ENCODE results near the gene WTIP. TPM values are rescaled to one million over a fixed set of nuclear protein-coding genes. Genes with fewer than 3 reads are reported as not detected.
A peak's percentile ranks its signal among the peaks of the same experiment; 100 is the strongest.

Gene WTIP
- total RNA-seq, 1 donor from 2014 or later, result 127 TPM

DNA sequence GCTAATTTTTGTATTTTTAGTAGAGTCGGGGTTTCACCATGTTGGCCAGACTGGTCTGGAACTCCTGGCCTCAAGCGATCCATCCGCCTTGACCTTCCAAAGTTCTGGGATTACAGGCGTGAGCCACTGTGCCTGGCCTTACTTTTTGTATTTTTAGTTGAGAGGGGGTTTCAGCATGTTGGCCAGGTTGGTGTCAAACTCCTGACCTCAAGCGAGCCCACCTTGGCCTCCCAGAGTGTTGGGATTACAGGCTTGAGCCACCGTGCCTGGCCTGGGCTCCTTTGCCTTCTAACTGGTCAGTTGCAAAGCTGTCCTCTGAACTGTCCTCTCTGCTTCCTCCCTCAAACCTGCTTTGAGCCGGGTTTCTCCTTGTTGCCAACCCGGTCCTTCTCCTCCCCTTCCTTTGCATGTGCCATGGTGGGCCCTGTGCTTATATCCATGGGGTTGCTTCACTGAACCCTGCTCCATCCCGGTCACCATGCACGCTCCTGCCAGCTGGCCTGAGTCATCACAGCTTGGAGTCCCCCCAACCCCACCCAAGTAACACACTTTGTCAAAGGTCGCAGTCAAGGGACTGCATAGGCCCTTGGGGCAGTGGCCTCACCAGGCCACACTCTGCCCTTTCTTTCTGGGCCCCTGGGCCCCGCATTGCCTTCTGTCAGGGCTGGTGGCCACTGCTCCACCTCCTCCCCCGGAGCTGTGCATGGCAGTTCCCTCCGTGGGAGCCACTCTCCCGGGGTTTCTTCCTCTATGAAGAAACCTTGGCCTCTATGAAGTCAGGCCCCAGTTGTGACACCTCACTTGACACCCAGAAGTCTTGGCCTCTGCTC, 21.2 kb downstream of the WTIP start:
- Histone ChIP-seq H3K27ac (peak overlapping the region in 1 of 2 donors; percentile 34), H3K36me3 (peaks cover 16 to 27% of the 10 kb centered on the region in 2 donors), H3K4me3 (no peak overlapping the region), H3K27me3 (no peaks in the 10 kb centered on the region), H3K4me1 (peaks cover 0 to 18% of the 10 kb centered on the region in 2 donors), H3K9me3 (no peaks in the 10 kb centered on the region)
- DNase-seq (ENCODE audit: low spot score in 2 of 2), result peak in 1 of 2 donors; percentile 65
- intact Hi-C loops (cut with DNase I), result loop anchor here (5.0 kb wide), 1 partner anchor 75 kb away; the partner anchor contains the start of gene UBA2
- no peak for TF ChIP-seq CTCF (IDR thresholded peaks at IDR 0.05)

- peak in 1 of 2 donors; percentile 61 for DNase-seq (ENCODE audit: low spot score in 2 of 2)
- H3K9me3 ChIP-seq, result no peaks in the 10 kb centered on the region
- TF ChIP-seq CTCF (IDR thresholded peaks at IDR 0.05), result no peak
- H3K4me1 ChIP-seq, result peaks cover 0 to 18% of the 10 kb centered on the region in 2 donors
- no peak overlapping the region for H3K4me3 ChIP-seq
- intact Hi-C loops (cut with DNase I), result loop anchor here (5.0 kb wide), 1 partner anchor 76 kb away; the partner anchor contains the start of gene UBA2
- no peaks in the 10 kb centered on the region for H3K27me3 ChIP-seq
- peak overlapping the region in 1 of 2 donors; percentile 34 for H3K27ac ChIP-seq
- H3K36me3 ChIP-seq, result peaks cover 10 to 18% of the 10 kb centered on the region in 2 donors
Observed at GRCh38 chr19:34503531-34504272, 22.1 kb downstream of the WTIP start.

- peak overlapping the region; percentile 0 to 30 for H3K27ac ChIP-seq
- H3K9me3 ChIP-seq, result no peaks in the 10 kb centered on the region
- peaks cover 0 to 18% of the 10 kb centered on the region in 2 donors for H3K4me1 ChIP-seq
- no peak for DNase-seq (ENCODE audit: low spot score in 2 of 2)
- H3K27me3 ChIP-seq, result no peaks in the 10 kb centered on the region
- H3K36me3 ChIP-seq, result peaks cover 5 to 13% of the 10 kb centered on the region in 2 donors
- TF ChIP-seq CTCF (IDR thresholded peaks at IDR 0.05), result no peak
- intact Hi-C loops (cut with DNase I), result loop anchor here (5.0 kb wide), 1 partner anchor 77 kb away; the partner anchor contains the start of gene UBA2
- H3K4me3 ChIP-seq, result no peak overlapping the region
Observed at GRCh38 chr19:34504273-34504808, 22.8 kb downstream of the WTIP start.

DNA sequence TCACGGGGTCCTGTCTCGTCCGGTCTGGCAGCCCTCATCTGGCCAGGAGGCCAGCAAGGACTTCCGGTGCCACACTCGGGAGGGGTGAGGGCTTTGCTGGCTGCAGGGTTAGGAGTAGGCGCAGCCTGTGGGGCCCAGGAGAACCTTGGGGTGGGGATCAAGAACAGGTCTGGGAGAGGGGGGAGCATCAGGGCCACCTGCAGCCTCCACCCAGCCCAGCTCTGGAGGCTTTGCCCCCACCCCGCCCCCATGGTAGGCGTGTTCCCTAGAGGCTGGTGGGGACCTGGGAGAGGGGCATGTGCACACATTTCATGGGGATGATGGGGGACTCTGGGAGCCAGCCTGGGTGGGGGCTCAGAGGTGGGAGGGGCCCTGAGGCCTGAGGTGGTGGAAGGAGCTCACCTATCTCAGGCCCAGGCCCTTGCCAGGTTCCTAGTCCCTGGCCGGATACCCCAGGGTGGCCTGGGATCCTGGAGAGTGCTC, 23.3 kb downstream of the WTIP start:
- intact Hi-C loops (cut with DNase I), result loop anchor here (5.0 kb wide), 1 partner anchor 78 kb away; the partner anchor contains the start of gene UBA2
- no peak for TF ChIP-seq CTCF (IDR thresholded peaks at IDR 0.05)
- no peaks in the 10 kb centered on the region for H3K27me3 ChIP-seq
- H3K36me3 ChIP-seq, result peaks cover 3 to 11% of the 10 kb centered on the region in 2 donors
- H3K27ac ChIP-seq, result peak overlapping the region; percentile 0 to 30
- peaks cover 0 to 18% of the 10 kb centered on the region in 2 donors for H3K4me1 ChIP-seq
- peak in 1 of 2 donors; percentile 62 for DNase-seq (ENCODE audit: low spot score in 2 of 2)
- H3K4me3 ChIP-seq, result no peak overlapping the region
- H3K9me3 ChIP-seq, result no peaks in the 10 kb centered on the region

DNA sequence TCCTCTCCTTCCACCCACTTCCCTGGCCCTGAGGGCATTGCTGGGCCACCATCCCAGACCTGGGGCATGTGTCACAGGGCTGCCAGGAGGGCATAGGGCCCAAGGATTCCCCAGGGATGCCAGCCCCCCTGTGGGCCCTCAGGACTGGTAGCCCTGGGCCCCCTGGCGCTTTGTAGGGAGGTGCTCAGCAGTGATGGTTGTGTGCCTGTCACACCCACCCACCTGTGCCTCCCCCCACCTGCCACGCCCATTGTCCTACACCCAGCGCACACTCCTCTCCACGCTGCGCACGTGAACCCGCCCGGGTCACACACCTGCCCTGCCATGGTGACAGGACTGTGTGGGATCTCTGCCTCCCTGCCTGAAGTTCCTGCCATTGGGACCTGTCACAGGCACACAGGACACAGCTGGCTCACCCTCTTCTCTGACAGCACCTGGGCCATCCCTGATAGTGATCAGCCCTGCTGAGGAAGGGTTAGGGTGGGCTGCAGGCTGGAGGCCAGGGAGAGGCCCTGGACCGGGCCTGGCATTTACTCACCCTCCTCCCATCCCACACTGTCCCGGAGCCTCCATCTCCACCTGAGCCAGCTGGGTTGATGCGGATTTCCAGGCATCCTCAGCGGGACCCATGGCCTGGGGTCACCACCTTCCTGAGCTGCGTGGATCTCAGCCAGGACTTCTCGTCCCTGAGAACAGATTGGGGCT, 23.9 kb downstream of the WTIP start:
- Histone ChIP-seq H3K4me3 (no peak overlapping the region), H3K9me3 (no peaks in the 10 kb centered on the region), H3K36me3 (peaks cover 0 to 5% of the 10 kb centered on the region in 2 donors), H3K27me3 (no peaks in the 10 kb centered on the region), H3K27ac (peak overlapping the region in 1 of 2 donors; percentile 30), H3K4me1 (peaks cover 0 to 18% of the 10 kb centered on the region in 2 donors)
- intact Hi-C loops (cut with DNase I), result no loop called here
- no peak for TF ChIP-seq CTCF (IDR thresholded peaks at IDR 0.05)
- DNase-seq (ENCODE audit: low spot score in 2 of 2), result peak in 1 of 2 donors; percentile 62
